ENCODE results near the gene OAT. TPM values are rescaled to one million over a fixed set of nuclear protein-coding genes. Genes with fewer than 3 reads are reported as not detected.

OAT gene
- total RNA-seq, 4 donors from 2014 or later, result 86.0 to 103 (median 95.1) TPM

GRCh38 chr10:124379609-124380193, 39.0 kb downstream of the OAT start:
- 72% methylated on average over 10 of the region's 10 CpGs for WGBS
- TF ChIP-seq EP300 (IDR thresholded peaks at IDR 0.05) (no peak), POLR2AphosphoS5 (IDR thresholded peaks at IDR 0.05) (no peak), POLR2A (IDR thresholded peaks at IDR 0.05) (no peak), CTCF (IDR thresholded peaks at IDR 0.05) (no peak)
- Histone ChIP-seq H3K36me3 (no peaks in the 10 kb centered on the region), H3K4me3 (no peak overlapping the region), H3K27ac (no peak overlapping the region), H3K9me3 (no peaks in the 10 kb centered on the region), H3K27me3 (peaks cover 17% of the 10 kb centered on the region), H3K4me1 (peaks cover 11% of the 10 kb centered on the region)
- DNase-seq (ENCODE audit: low spot score in 2 of 2), result peak in 1 of 2 donors; percentile 16

- peak in 1 of 2 donors; percentile 57 for DNase-seq (ENCODE audit: low spot score in 2 of 2)
- Histone ChIP-seq H3K4me1 (peaks cover 11% of the 10 kb centered on the region), H3K27me3 (peaks cover 17% of the 10 kb centered on the region), H3K27ac (no peak overlapping the region), H3K9me3 (no peaks in the 10 kb centered on the region), H3K36me3 (no peaks in the 10 kb centered on the region), H3K4me3 (no peak overlapping the region)
- TF ChIP-seq EP300 (IDR thresholded peaks at IDR 0.05) (no peak), CTCF (IDR thresholded peaks at IDR 0.05) (no peak), POLR2AphosphoS5 (IDR thresholded peaks at IDR 0.05) (no peak)
- WGBS, result 58% methylated on average over 8 of the region's 16 CpGs
Observed at GRCh38 chr10:124378881-124379471, 39.7 kb downstream of the OAT start.

- peak in 1 of 2 donors; percentile 42 for DNase-seq (ENCODE audit: low spot score in 2 of 2)
- no peak for TF ChIP-seq CTCF (IDR thresholded peaks at IDR 0.05)
- TF ChIP-seq POLR2AphosphoS5 (IDR thresholded peaks at IDR 0.05), result no peak
- TF ChIP-seq EP300 (IDR thresholded peaks at IDR 0.05), result no peak
- TF ChIP-seq POLR2A (IDR thresholded peaks at IDR 0.05), result no peak
- Histone ChIP-seq H3K4me3 (no peak overlapping the region), H3K27ac (no peak overlapping the region), H3K9me3 (no peaks in the 10 kb centered on the region), H3K27me3 (peaks cover 17% of the 10 kb centered on the region), H3K4me1 (peaks cover 11% of the 10 kb centered on the region), H3K36me3 (no peaks in the 10 kb centered on the region)
- 84% methylated on average over 7 of the region's 7 CpGs for WGBS
Observed at GRCh38 chr10:124378271-124378670, 40.5 kb downstream of the OAT start.

- Histone ChIP-seq H3K9me3 (no peaks in the 10 kb centered on the region), H3K4me3 (no peak overlapping the region), H3K4me1 (peaks cover 11% of the 10 kb centered on the region), H3K36me3 (no peaks in the 10 kb centered on the region), H3K27me3 (peaks cover 17% of the 10 kb centered on the region), H3K27ac (no peak overlapping the region)
- WGBS, result 92% methylated on average over 8 of the region's 8 CpGs
- TF ChIP-seq POLR2AphosphoS5 (IDR thresholded peaks at IDR 0.05), result no peak
- TF ChIP-seq CTCF (IDR thresholded peaks at IDR 0.05), result no peak
- TF ChIP-seq POLR2A (IDR thresholded peaks at IDR 0.05), result no peak
- peak in 1 of 2 donors; percentile 21 for DNase-seq (ENCODE audit: low spot score in 2 of 2)
Observed at GRCh38 chr10:124377101-124377500, 41.6 kb downstream of the OAT start.

GRCh38 chr10:124376411-124376810, 42.3 kb downstream of the OAT start:
- 89% methylated on average over 9 of the region's 9 CpGs for WGBS
- Histone ChIP-seq H3K27ac (no peak overlapping the region), H3K27me3 (peaks cover 16% of the 10 kb centered on the region), H3K9me3 (no peaks in the 10 kb centered on the region), H3K36me3 (no peaks in the 10 kb centered on the region), H3K4me1 (peaks cover 11% of the 10 kb centered on the region), H3K4me3 (no peak overlapping the region)
- peak in 1 of 2 donors; percentile 29 for DNase-seq (ENCODE audit: low spot score in 2 of 2)
- TF ChIP-seq POLR2A (IDR thresholded peaks at IDR 0.05) (no peak), EP300 (IDR thresholded peaks at IDR 0.05) (no peak), CTCF (IDR thresholded peaks at IDR 0.05) (no peak)
